Inferior parietal cortex (tissue), 1 donor: ENCODE results near the gene CTIF.

Experiments used
- DNase-seq: peaks from one replicate; pipeline ENCODE4 v3.0.0-alpha.2; 2016; ENCODE audit errors: extremely low spot score

CTIF gene

GRCh38 chr18:48899558-48900174 lies 360.8 kb downstream of the CTIF start:
- no peak for DNase-seq

DNA sequence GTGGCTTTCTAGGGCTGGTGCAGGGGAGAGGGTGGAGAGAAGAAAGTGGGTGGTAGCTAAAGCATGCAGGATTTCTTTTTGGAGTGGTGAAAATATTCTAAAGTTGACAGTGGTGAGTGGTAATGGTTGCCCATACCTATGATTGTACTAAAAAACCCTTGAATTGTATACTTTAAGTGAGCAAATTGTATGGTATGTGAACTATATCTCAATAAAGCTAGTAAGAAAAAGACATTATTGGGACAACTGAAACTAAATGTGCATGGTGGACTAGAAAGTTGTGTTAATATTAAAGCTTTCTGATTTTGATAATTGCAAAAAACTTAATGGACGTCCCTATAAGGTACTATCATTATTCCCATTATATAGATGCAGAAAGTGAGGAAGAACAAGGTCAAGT lies 361.6 kb downstream of the CTIF start:
- no peak for DNase-seq

- no peak for DNase-seq
These were observed 362.6 kb downstream of the CTIF start for GRCh38 chr18:48901145-48902022.

- no peak for DNase-seq
These were observed 363.4 kb downstream of the CTIF start for GRCh38 chr18:48902023-48902855.

DNA sequence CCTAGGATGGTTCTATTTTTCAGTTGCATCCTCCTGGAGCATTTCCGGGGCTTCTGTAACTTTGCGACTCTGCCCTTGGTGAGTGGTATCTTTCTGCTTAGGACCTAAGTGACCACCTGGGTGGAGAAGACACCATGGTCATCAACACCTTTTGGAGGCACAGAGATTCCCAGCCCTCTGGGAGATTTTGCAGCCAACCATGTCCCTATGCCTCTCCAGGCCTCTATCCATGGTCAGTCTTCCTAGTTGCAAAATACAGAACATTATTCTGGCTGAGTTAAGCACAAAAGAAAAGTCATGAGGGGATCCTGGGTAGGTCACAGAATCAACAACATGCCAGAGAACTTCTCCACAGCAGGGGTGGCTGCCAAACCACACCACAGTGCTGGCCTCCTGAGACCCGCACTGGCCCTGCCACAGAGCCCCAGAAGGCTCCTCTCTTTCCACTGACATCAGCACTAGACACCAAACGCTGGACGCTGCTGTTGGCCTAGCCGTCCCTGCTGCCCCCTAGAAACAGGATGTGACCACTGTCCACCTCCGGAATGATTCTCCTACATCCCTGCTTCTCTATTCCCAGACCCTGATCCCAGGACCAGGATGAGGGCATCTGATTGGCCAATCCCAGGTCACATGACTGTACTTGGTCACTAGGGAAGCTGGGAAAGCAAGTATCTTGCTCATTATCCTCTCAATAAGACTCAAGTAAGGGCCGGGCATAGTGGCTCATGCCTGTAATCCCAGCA lies 364.2 kb downstream of the CTIF start:
- no peak for DNase-seq

- DNase-seq, result no peak
These were observed 365.3 kb downstream of the CTIF start for GRCh38 chr18:48904091-48904490.

DNA sequence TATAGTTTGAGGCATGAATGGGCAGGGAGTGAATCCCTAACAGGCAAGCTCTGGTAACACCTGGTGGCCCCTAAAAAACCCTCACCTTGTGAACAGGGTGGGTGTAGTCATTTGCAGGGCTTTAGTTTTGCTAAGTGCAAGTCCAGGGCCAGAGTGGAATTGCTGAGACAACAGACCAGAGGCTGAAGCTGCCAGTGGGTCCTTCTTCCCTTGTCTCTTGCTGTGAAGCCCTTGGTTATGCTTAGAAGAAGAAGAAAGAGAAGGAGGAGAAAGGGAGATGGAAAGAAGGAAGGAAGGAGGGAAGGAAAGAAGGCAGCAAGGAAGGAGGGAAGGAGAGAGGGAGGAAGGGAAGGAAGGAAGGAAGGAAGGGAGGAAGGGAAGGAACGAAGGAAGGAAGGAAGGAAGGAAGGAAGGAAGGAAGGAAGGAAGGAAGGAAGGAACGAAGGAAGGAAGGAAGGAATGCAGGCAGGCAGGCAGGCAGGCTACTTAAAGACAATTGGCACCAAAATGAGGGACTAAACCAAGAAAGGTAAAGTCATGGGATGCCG lies 366.1 kb downstream of the CTIF start:
- DNase-seq, result no peak

DNA sequence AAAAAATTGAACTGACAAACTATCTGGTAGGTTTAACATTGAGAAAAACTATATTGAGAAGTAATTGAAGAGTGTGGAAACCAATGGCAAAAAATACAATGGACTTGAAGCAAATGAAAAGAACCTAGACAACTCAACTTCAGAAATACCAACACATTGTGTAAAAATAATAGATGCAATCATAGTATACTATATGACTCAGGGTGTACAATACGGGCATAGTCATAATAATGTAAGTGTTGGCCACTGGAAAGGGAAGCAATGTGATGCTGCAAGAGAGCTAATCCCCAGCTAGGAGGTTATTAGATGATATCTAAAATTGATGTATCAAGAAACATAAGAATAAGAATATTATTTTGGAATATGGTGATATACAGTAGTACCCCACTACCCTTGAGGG lies 366.7 kb downstream of the CTIF start:
- DNase-seq, result no peak

- no peak for DNase-seq
These were observed 370.1 kb downstream of the CTIF start for GRCh38 chr18:48908916-48909315.

DNA sequence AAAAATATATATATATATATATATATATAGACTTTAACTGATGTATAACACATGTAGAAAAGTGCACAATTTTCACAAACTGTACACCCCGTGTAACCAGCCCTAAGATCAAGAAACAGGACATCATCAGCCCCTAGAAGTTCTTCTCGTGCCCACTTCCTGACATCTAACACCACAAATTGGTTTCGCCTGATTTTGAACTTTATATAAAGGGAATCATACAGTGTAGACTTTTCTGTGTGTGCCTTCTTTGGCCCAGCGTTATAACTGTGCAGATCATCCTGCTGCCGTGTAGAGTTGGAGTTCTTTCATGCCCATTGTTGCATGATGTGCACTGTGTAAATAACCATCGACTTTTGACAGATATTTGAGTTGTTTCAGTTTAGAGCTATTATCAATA lies 370.9 kb downstream of the CTIF start:
- no peak for DNase-seq

GRCh38 chr18:48910972-48911545 lies 372.2 kb downstream of the CTIF start:
- no peak for DNase-seq
